Esophagus mucosa (tissue), 1 donor: ENCODE data around the gene NCKAP5L. TPM values are rescaled to one million over a fixed set of nuclear protein-coding genes. Genes with fewer than 3 reads are reported as not detected.
"Not testable (repeated sequence)": the region's sequence is repeated elsewhere in the genome, so short reads cannot be mapped to it uniquely, and the experiment has no call there.

ENCODE experiments used
- ATAC-seq: fragments of 200-7000 bp; cut with Tn5 transposase; one replicate; pipeline ENCODE4 v1.9.1; 2020
- total RNA-seq: library from RNA; stranded (reverse); gene quantifications from one replicate; pipeline ENCODE4 v1.2.4, GENCODE V29; 2023
- donor health status: DM: yes; HTN: yes; CAD: no.

Gene NCKAP5L
- total RNA-seq, 1 donor from 2014 or later = 3.9 TPM

GRCh38 chr12:49776413-49776812 lies 51.8 kb downstream of the NCKAP5L start:
- ATAC-seq = peak; percentile 92

- not testable (repeated sequence) for ATAC-seq
These were observed 55.1 kb downstream of the NCKAP5L start for GRCh38 chr12:49773102-49773501.

DNA sequence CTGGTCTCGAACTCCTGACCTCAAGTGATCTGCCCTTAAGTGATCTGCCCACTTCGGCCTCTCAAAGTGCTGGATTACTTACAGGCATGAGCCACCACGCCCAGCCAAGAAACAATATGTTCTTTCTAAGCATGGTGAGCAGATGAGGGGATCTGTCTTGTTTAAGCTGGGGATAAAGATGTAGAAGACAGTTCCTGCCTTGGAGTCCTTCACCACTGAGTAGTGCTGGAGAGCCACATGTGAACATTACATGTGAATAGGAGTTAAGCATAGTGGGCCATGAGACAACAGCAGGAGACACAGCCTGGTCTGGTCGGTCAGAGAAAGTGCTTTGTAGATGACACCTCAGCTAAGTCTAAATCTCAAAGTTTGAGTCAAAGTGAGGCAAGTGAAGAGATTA lies 60.9 kb downstream of the NCKAP5L start:
- peak; percentile 55 for ATAC-seq

GRCh38 chr12:49766115-49766455 lies 62.1 kb downstream of the NCKAP5L start:
- no peak for ATAC-seq

GRCh38 chr12:49764126-49764525 lies 64.1 kb downstream of the NCKAP5L start:
- no peak for ATAC-seq

DNA sequence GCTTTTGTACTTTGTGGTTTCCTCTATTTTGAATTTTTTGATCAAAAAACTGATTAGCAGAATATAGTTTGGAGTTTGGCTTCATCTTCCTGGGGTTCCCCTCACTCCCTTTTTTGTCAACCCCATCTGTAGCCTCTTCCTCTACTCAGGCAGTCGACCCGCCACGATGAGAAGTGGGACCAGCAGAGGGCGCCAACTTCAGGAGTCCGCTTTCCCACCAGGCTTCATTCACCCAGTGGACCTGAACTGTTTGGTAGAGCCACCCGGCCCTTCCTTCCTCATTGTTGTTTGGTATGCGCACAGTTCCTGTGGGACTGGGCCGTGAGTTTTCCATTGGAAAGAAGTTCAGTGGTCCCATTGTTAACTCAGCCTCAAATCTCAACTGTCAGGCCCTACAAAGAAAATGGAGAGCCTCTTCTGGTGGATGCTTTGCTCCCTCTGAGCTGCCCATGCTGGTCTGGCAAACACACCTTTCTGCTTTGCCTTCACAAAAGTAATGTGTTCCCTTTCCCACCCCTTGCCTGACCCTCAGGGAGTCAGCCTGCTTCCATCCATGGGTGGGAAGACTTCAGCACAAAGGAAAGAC lies 65.1 kb downstream of the NCKAP5L start:
- peak; percentile 32 for ATAC-seq

DNA sequence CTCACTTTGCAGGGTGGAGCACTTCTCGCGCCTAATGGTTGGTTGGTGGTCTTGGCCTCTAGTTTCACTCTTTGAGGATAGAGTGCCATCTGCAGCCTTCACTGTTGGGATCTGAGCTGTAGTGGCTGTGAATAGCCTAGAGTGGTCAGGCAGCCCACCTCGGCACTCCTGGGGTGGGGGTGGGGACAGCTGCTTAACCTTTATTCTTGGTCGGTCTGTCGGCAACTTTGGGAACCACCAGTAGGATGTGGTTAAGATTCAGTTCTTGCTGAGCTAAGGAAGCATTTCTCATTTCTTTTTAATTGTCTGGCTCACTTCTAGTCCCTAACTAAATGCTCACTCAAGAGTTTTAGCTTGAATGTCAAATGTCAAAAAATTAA lies 65.8 kb downstream of the NCKAP5L start:
- no peak for ATAC-seq

- no peak for ATAC-seq
These were observed 66.3 kb downstream of the NCKAP5L start for GRCh38 chr12:49761677-49762467.

- ATAC-seq = no peak
These were observed 77.2 kb downstream of the NCKAP5L start for GRCh38 chr12:49750996-49751393.

- peak; percentile 97 for ATAC-seq
These were observed 77.9 kb downstream of the NCKAP5L start for GRCh38 chr12:49750027-49750995.

GRCh38 chr12:49748800-49749199 lies 79.4 kb downstream of the NCKAP5L start:
- ATAC-seq = no peak

- ATAC-seq = no peak
These were observed 79.9 kb downstream of the NCKAP5L start for GRCh38 chr12:49748306-49748705.

GRCh38 chr12:49744363-49744885 lies 83.8 kb downstream of the NCKAP5L start:
- no peak for ATAC-seq

- peak; percentile 92 for ATAC-seq
These were observed 86.2 kb downstream of the NCKAP5L start for GRCh38 chr12:49741882-49742620.

Other genes starting within 250 kb of the NCKAP5L start
- gene FAM186B, start 222.8 kb downstream of the NCKAP5L start, total RNA-seq = 0.36 TPM
- 16.1 TPM for gene PRPF40B, start 204.9 kb downstream of the NCKAP5L start, total RNA-seq
- 3.0 TPM for gene FMNL3, start 121.0 kb downstream of the NCKAP5L start, total RNA-seq
- 386 TPM for gene TMBIM6, start 86.9 kb downstream of the NCKAP5L start, total RNA-seq
- 3.9 TPM for gene BCDIN3D, start 14.7 kb upstream of the NCKAP5L start, total RNA-seq
- gene FAIM2, start 75.5 kb upstream of the NCKAP5L start, total RNA-seq = 0.04 TPM
- not detected for gene AQP2, start 122.3 kb upstream of the NCKAP5L start, total RNA-seq
- gene AQP5, start 133.5 kb upstream of the NCKAP5L start, total RNA-seq = 1.3 TPM
- not detected for gene AQP6, start 144.5 kb upstream of the NCKAP5L start, total RNA-seq
- 47.6 TPM for gene RACGAP1, start 197.1 kb upstream of the NCKAP5L start, total RNA-seq
- gene ASIC1, start 229.2 kb upstream of the NCKAP5L start, total RNA-seq = 2.1 TPM